ENCODE measurements around the gene NR2C1. TPM values are rescaled to one million over a fixed set of nuclear protein-coding genes. Genes with fewer than 3 reads are reported as not detected.
"Not testable (repeated sequence)": the region's sequence is repeated elsewhere in the genome, so short reads cannot be mapped to it uniquely, and the experiment has no call there.

The NR2C1 gene
- total RNA-seq, 4 donors from 2014 or later: 56.7 to 114 (median 80.1) TPM

GRCh38 chr12:94987801-94988200 lies 85.6 kb downstream of the NR2C1 start:
- H3K27ac ChIP-seq: no peak overlapping the region
- intact Hi-C loops (cut with DNase I; ENCODE audit: low total_unique reads): no loop called here
- no peak for TF ChIP-seq CTCF (IDR thresholded peaks at IDR 0.05)
- TF ChIP-seq POLR2A (IDR thresholded peaks at IDR 0.05): no peak

GRCh38 chr12:94987076-94987669 lies 86.2 kb downstream of the NR2C1 start:
- DNase-seq: no peak
- Histone ChIP-seq H3K36me3 (no peaks in the 10 kb centered on the region), H3K27ac (no peak overlapping the region), H3K9me3 (no peaks in the 10 kb centered on the region), H3K4me3 (no peak overlapping the region), H3K4me1 (no peaks in the 10 kb centered on the region), H3K27me3 (no peaks in the 10 kb centered on the region)
- intact Hi-C loops (cut with DNase I; ENCODE audit: low total_unique reads): no loop called here
- TF ChIP-seq CTCF (IDR thresholded peaks at IDR 0.05): no peak
- no peak for TF ChIP-seq POLR2A (IDR thresholded peaks at IDR 0.05)

More at GRCh38 chr12:94987801-94988200, 85.6 kb downstream of the NR2C1 start:
- Histone ChIP-seq H3K4me3 (no peak overlapping the region), H3K9me3 (no peaks in the 10 kb centered on the region), H3K27me3 (no peaks in the 10 kb centered on the region), H3K4me1 (no peaks in the 10 kb centered on the region), H3K36me3 (no peaks in the 10 kb centered on the region)
- no peak for DNase-seq

- H3K4me1 ChIP-seq; intact Hi-C loops (cut with DNase I; ENCODE audit: low total_unique reads); H3K36me3 ChIP-seq; H3K9me3 ChIP-seq; H3K27ac ChIP-seq; H3K4me3 ChIP-seq; H3K27me3 ChIP-seq; DNase-seq: not testable (repeated sequence)
Measured at GRCh38 chr12:94985099-94985498, 88.3 kb downstream of the NR2C1 start.

GRCh38 chr12:94983321-94983720 lies 90.1 kb downstream of the NR2C1 start:
- DNase-seq: no peak
- Histone ChIP-seq H3K9me3 (no peaks in the 10 kb centered on the region), H3K4me1 (no peaks in the 10 kb centered on the region), H3K27me3 (no peaks in the 10 kb centered on the region), H3K4me3 (no peak overlapping the region), H3K27ac (no peak overlapping the region), H3K36me3 (no peaks in the 10 kb centered on the region)
- TF ChIP-seq POLR2A (IDR thresholded peaks at IDR 0.05) (no peak), CTCF (IDR thresholded peaks at IDR 0.05) (no peak)
- intact Hi-C loops (cut with DNase I; ENCODE audit: low total_unique reads): no loop called here

GRCh38 chr12:94982456-94982855 lies 91.0 kb downstream of the NR2C1 start:
- Histone ChIP-seq H3K27ac (no peak overlapping the region), H3K9me3 (no peaks in the 10 kb centered on the region), H3K27me3 (no peaks in the 10 kb centered on the region), H3K4me3 (no peak overlapping the region), H3K4me1 (no peaks in the 10 kb centered on the region), H3K36me3 (no peaks in the 10 kb centered on the region)
- DNase-seq: no peak
- TF ChIP-seq CTCF (IDR thresholded peaks at IDR 0.05) (no peak), POLR2A (IDR thresholded peaks at IDR 0.05) (no peak)
- intact Hi-C loops (cut with DNase I; ENCODE audit: low total_unique reads): no loop called here

GRCh38 chr12:94980577-94980976 lies 92.8 kb downstream of the NR2C1 start:
- intact Hi-C loops (cut with DNase I; ENCODE audit: low total_unique reads): no loop called here

More at GRCh38 chr12:94980577-94980976, 92.8 kb downstream of the NR2C1 start:
- no peak for DNase-seq
- TF ChIP-seq CTCF (IDR thresholded peaks at IDR 0.05) (peak in 1 of 4 experiments; percentile 7), POLR2A (IDR thresholded peaks at IDR 0.05) (no peak)
- no peaks in the 10 kb centered on the region for H3K27me3 ChIP-seq
- H3K4me1 ChIP-seq: no peaks in the 10 kb centered on the region
- no peaks in the 10 kb centered on the region for H3K36me3 ChIP-seq
- no peak overlapping the region for H3K27ac ChIP-seq
- H3K4me3 ChIP-seq: no peak overlapping the region
- H3K9me3 ChIP-seq: no peaks in the 10 kb centered on the region
